ENCODE measurements around the gene KCNMA1.

KCNMA1 gene

GRCh38 chr10:77081481-77081891 lies 556.1 kb downstream of the KCNMA1 start:
- no peak overlapping the region for H3K27ac ChIP-seq (ENCODE audit: insufficient read depth, low read depth, low read length, poor library complexity, severe bottlenecking)
- no peaks in the 10 kb centered on the region for H3K27me3 ChIP-seq (ENCODE audit: control insufficient read depth, insufficient read depth, low read length, poor library complexity, severe bottlenecking)
- WGBS, 2 experiments = 31 to 35% methylated on average over 7 of the region's 7 CpGs
- peaks cover 11% of the 10 kb centered on the region for H3K4me1 ChIP-seq (ENCODE audit: control insufficient read depth, insufficient read depth, low read length)
- H3K4me3 ChIP-seq (ENCODE audit: insufficient read depth, low read depth, low read length) = no peak overlapping the region
- H3K9me3 ChIP-seq (ENCODE audit: control insufficient read depth, low read length) = no peaks in the 10 kb centered on the region
- H3K36me3 ChIP-seq (ENCODE audit: control insufficient read depth, insufficient read depth, low read length) = no peaks in the 10 kb centered on the region

- 89 to 91% methylated on average over 6 of the region's 6 CpGs for WGBS, 2 experiments
Measured at GRCh38 chr10:77080361-77081027, 557.1 kb downstream of the KCNMA1 start.

GRCh38 chr10:77079592-77080300 lies 557.9 kb downstream of the KCNMA1 start:
- no peaks in the 10 kb centered on the region for H3K9me3 ChIP-seq (ENCODE audit: control insufficient read depth, low read length)
- peaks cover 11% of the 10 kb centered on the region for H3K4me1 ChIP-seq (ENCODE audit: control insufficient read depth, insufficient read depth, low read length)
- no peak overlapping the region for H3K4me3 ChIP-seq (ENCODE audit: insufficient read depth, low read depth, low read length)
- H3K27ac ChIP-seq (ENCODE audit: insufficient read depth, low read depth, low read length, poor library complexity, severe bottlenecking) = no peak overlapping the region
- H3K27me3 ChIP-seq (ENCODE audit: control insufficient read depth, insufficient read depth, low read length, poor library complexity, severe bottlenecking) = no peaks in the 10 kb centered on the region
- H3K36me3 ChIP-seq (ENCODE audit: control insufficient read depth, insufficient read depth, low read length) = no peaks in the 10 kb centered on the region
- WGBS, 2 experiments = 89 to 92% methylated on average over 2 of the region's 3 CpGs

More at GRCh38 chr10:77080361-77081027, 557.1 kb downstream of the KCNMA1 start:
- no peaks in the 10 kb centered on the region for H3K36me3 ChIP-seq (ENCODE audit: control insufficient read depth, insufficient read depth, low read length)
- H3K27ac ChIP-seq (ENCODE audit: insufficient read depth, low read depth, low read length, poor library complexity, severe bottlenecking) = no peak overlapping the region
- H3K9me3 ChIP-seq (ENCODE audit: control insufficient read depth, low read length) = no peaks in the 10 kb centered on the region
- peaks cover 11% of the 10 kb centered on the region for H3K4me1 ChIP-seq (ENCODE audit: control insufficient read depth, insufficient read depth, low read length)
- no peaks in the 10 kb centered on the region for H3K27me3 ChIP-seq (ENCODE audit: control insufficient read depth, insufficient read depth, low read length, poor library complexity, severe bottlenecking)
- H3K4me3 ChIP-seq (ENCODE audit: insufficient read depth, low read depth, low read length) = no peak overlapping the region

- Histone ChIP-seq H3K27ac (ENCODE audit: insufficient read depth, low read depth, low read length, poor library complexity, severe bottlenecking) (no peak overlapping the region), H3K36me3 (ENCODE audit: control insufficient read depth, insufficient read depth, low read length) (no peaks in the 10 kb centered on the region), H3K4me3 (ENCODE audit: insufficient read depth, low read depth, low read length) (no peak overlapping the region), H3K4me1 (ENCODE audit: control insufficient read depth, insufficient read depth, low read length) (peaks cover 11% of the 10 kb centered on the region), H3K9me3 (ENCODE audit: control insufficient read depth, low read length) (no peaks in the 10 kb centered on the region), H3K27me3 (ENCODE audit: control insufficient read depth, insufficient read depth, low read length, poor library complexity, severe bottlenecking) (no peaks in the 10 kb centered on the region)
- 91 to 94% methylated on average over 7 of the region's 7 CpGs for WGBS, 2 experiments
Measured at GRCh38 chr10:77077316-77077945, 560.2 kb downstream of the KCNMA1 start.

DNA sequence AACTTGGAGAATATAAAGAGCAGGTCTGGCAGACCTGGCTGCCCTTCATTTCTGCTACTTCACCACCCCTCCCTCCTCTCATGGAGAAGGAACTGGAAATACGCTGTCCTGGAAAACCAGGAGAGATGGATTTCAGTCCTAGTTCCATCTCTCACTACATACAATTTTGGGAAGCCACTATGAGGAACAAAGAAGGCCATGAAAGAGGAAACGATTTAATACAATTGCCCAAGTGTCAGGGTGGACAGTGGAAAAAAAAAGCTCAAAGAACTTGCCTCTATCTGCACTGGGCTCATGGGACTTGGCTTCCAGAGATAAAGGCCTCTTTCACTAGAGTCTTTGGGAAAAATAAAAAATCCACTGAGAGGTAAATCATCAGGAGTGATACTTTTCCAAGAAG lies 561.7 kb downstream of the KCNMA1 start:
- H3K27me3 ChIP-seq (ENCODE audit: control insufficient read depth, insufficient read depth, low read length, poor library complexity, severe bottlenecking) = no peaks in the 10 kb centered on the region
- no peaks in the 10 kb centered on the region for H3K9me3 ChIP-seq (ENCODE audit: control insufficient read depth, low read length)
- H3K36me3 ChIP-seq (ENCODE audit: control insufficient read depth, insufficient read depth, low read length) = no peaks in the 10 kb centered on the region
- peaks cover 6% of the 10 kb centered on the region for H3K4me1 ChIP-seq (ENCODE audit: control insufficient read depth, insufficient read depth, low read length)
- no peak overlapping the region for H3K4me3 ChIP-seq (ENCODE audit: insufficient read depth, low read depth, low read length)
- 94 to 97% methylated on average over 2 of the region's 2 CpGs for WGBS, 2 experiments
- H3K27ac ChIP-seq (ENCODE audit: insufficient read depth, low read depth, low read length, poor library complexity, severe bottlenecking) = no peak overlapping the region

DNA sequence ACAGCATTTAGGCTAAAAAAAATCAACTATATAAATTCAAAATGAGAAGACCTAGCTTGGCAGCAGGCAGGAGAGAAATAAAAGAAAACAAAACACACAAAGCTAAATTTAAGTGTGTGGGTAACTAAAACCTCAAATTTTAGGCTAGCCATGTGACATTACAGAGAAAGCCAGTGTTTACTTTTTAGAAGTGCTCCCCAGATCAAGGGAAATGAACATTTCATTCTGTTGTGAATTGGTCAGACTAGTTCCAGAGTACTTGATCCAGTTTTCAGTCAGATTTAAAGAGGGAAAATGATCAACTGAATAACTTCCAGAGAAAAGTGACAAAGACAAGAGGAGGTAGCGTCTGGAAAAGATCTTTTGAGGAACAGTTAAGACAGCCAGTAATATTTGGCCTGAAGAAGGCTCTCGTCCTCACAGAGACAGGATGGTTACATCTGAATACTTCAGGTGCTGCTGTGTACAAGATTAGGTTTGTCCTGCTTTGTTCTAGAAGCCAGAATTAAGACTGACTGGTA lies 563.4 kb downstream of the KCNMA1 start:
- H3K4me1 ChIP-seq (ENCODE audit: control insufficient read depth, insufficient read depth, low read length) = no peaks in the 10 kb centered on the region
- no peaks in the 10 kb centered on the region for H3K27me3 ChIP-seq (ENCODE audit: control insufficient read depth, insufficient read depth, low read length, poor library complexity, severe bottlenecking)
- H3K36me3 ChIP-seq (ENCODE audit: control insufficient read depth, insufficient read depth, low read length) = no peaks in the 10 kb centered on the region
- 93 to 96% methylated on average over 2 of the region's 2 CpGs for WGBS, 2 experiments
- H3K4me3 ChIP-seq (ENCODE audit: insufficient read depth, low read depth, low read length) = no peak overlapping the region
- no peak overlapping the region for H3K27ac ChIP-seq (ENCODE audit: insufficient read depth, low read depth, low read length, poor library complexity, severe bottlenecking)
- no peaks in the 10 kb centered on the region for H3K9me3 ChIP-seq (ENCODE audit: control insufficient read depth, low read length)

- H3K4me3 ChIP-seq (ENCODE audit: insufficient read depth, low read depth, low read length) = no peak overlapping the region
- no peak overlapping the region for H3K27ac ChIP-seq (ENCODE audit: insufficient read depth, low read depth, low read length, poor library complexity, severe bottlenecking)
- 94 to 96% methylated on average over 5 of the region's 5 CpGs for WGBS, 2 experiments
- no peaks in the 10 kb centered on the region for H3K4me1 ChIP-seq (ENCODE audit: control insufficient read depth, insufficient read depth, low read length)
- H3K9me3 ChIP-seq (ENCODE audit: control insufficient read depth, low read length) = no peaks in the 10 kb centered on the region
- no peaks in the 10 kb centered on the region for H3K27me3 ChIP-seq (ENCODE audit: control insufficient read depth, insufficient read depth, low read length, poor library complexity, severe bottlenecking)
- H3K36me3 ChIP-seq (ENCODE audit: control insufficient read depth, insufficient read depth, low read length) = no peaks in the 10 kb centered on the region
Measured at GRCh38 chr10:77073663-77073960, 564.0 kb downstream of the KCNMA1 start.

- H3K27ac ChIP-seq (ENCODE audit: insufficient read depth, low read depth, low read length, poor library complexity, severe bottlenecking) = no peak overlapping the region
- no peaks in the 10 kb centered on the region for H3K36me3 ChIP-seq (ENCODE audit: control insufficient read depth, insufficient read depth, low read length)
- H3K27me3 ChIP-seq (ENCODE audit: control insufficient read depth, insufficient read depth, low read length, poor library complexity, severe bottlenecking) = no peaks in the 10 kb centered on the region
- no peak overlapping the region for H3K4me3 ChIP-seq (ENCODE audit: insufficient read depth, low read depth, low read length)
- WGBS, 2 experiments = 94 to 96% methylated on average over 13 of the region's 13 CpGs
- H3K9me3 ChIP-seq (ENCODE audit: control insufficient read depth, low read length) = no peaks in the 10 kb centered on the region
- no peaks in the 10 kb centered on the region for H3K4me1 ChIP-seq (ENCODE audit: control insufficient read depth, insufficient read depth, low read length)
Measured at GRCh38 chr10:77072836-77073662, 564.6 kb downstream of the KCNMA1 start.

DNA sequence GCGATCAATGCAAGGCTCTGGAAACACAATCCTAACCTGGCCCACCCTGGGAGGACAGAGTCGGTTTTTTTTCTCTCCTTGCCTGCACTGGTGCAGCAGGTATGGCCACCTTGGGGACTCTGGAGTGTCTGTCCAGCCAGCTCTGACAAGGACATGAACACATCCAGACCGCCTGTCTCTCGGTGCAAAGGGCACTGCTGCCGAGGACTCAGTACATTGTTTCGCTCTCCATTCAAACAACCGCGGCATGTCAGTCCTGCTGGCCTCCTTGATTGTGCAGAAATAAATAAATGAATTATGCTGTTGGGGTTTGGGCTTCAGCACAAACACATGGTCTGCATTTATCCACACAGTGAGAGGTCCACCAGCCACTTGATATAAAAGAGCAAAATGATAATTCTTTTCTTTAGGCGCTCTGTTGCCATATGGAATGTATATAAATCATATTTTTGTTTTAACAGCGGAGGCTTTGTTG lies 565.2 kb downstream of the KCNMA1 start:
- no peaks in the 10 kb centered on the region for H3K9me3 ChIP-seq (ENCODE audit: control insufficient read depth, low read length)
- H3K27me3 ChIP-seq (ENCODE audit: control insufficient read depth, insufficient read depth, low read length, poor library complexity, severe bottlenecking) = no peaks in the 10 kb centered on the region
- 94 to 95% methylated on average over 10 of the region's 10 CpGs for WGBS, 2 experiments
- H3K27ac ChIP-seq (ENCODE audit: insufficient read depth, low read depth, low read length, poor library complexity, severe bottlenecking) = no peak overlapping the region
- H3K4me1 ChIP-seq (ENCODE audit: control insufficient read depth, insufficient read depth, low read length) = no peaks in the 10 kb centered on the region
- H3K36me3 ChIP-seq (ENCODE audit: control insufficient read depth, insufficient read depth, low read length) = no peaks in the 10 kb centered on the region
- H3K4me3 ChIP-seq (ENCODE audit: insufficient read depth, low read depth, low read length) = no peak overlapping the region

Measured in ectodermal cell (in vitro differentiated cells).